Measurements from ENCODE around the gene FKBP1A. TPM values are rescaled to one million over a fixed set of nuclear protein-coding genes. Genes with fewer than 3 reads are reported as not detected.

Gene FKBP1A
- total and polyA plus RNA-seq, 3 donors from 2014 or later, result 90.9 to 182 (median 122) TPM

DNA sequence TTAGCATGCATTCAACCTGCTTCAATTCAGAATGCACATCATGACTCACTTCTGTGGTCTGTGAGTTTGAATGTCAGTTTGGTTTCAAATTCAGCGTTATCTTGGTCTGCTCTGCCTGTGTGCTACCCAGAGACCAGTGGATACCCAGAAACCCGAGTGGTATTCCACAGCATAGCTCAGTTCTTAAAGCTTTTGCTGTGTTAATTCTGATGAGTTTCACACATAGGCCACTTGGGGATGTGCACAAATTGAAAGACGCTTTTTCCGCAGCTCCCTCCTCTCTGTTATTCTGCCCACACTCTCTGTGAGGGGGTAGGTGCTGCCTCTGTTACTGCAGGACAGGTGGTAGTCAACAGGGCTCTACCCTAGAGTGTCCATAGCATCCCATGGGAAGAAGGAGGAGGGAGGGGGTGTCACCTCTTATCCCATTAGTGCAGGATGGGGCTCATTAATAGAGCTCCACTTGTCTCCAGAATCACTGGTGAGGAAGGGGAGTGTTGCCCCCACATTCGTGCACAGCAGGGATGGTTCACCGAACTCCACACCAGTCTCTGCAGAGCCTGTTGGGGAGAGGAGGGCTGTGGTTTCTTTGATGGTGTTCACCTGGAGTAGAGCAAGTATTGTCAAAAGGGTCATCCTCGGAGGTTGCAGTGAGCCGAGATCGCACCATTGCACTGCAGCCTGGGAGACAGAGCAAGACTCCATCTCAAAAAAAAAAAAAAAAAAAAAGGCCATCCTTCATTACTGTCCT is 34.8 kb downstream of the FKBP1A start:
- Histone ChIP-seq H3K27me3 (no peaks in the 10 kb centered on the region), H3K27ac (no peak overlapping the region), H3K4me3 (no peak overlapping the region), H3K36me3 (ENCODE audit: low read depth, missing control alignments) (no peaks in the 10 kb centered on the region), H3K9me3 (no peaks in the 10 kb centered on the region), H3K4me1 (no peaks in the 10 kb centered on the region)
- intact Hi-C loops (cut with DNase I; ENCODE audit: low total_unique reads), result no loop called here
- 93 to 97% methylated on average over 7 to 9 of the region's 9 CpGs for WGBS, 2 donors
- TF ChIP-seq, protein P1, sequence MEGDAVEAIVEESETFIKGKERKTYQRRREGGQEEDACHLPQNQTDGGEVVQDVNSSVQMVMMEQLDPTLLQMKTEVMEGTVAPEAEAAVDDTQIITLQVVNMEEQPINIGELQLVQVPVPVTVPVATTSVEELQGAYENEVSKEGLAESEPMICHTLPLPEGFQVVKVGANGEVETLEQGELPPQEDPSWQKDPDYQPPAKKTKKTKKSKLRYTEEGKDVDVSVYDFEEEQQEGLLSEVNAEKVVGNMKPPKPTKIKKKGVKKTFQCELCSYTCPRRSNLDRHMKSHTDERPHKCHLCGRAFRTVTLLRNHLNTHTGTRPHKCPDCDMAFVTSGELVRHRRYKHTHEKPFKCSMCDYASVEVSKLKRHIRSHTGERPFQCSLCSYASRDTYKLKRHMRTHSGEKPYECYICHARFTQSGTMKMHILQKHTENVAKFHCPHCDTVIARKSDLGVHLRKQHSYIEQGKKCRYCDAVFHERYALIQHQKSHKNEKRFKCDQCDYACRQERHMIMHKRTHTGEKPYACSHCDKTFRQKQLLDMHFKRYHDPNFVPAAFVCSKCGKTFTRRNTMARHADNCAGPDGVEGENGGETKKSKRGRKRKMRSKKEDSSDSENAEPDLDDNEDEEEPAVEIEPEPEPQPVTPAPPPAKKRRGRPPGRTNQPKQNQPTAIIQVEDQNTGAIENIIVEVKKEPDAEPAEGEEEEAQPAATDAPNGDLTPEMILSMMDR (IDR thresholded peaks at IDR 0.05), result no peak
- TF ChIP-seq POLR2A (IDR thresholded peaks at IDR 0.05), result no peak
- no peak for DNase-seq

DNA sequence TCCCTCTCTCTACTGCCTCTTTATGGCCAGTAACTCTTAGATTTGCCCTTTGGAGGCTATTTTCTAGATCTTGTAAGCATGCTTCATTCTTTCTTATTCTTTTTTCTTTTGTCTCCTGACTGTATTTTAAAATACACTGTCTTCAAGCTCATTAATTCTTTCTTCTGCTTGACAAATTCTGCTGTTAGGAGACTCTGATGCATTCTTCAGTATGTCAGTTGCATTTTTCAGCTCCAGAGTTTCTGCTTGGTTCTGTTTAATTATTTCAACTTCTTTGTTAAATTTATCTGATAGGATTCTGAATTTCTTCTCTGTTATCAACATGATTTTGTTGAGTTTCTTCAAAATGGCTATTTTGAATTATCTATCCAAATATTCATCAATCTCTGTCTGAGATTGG is 38.9 kb downstream of the FKBP1A start:
- DNase-seq, result no peak
- no peaks in the 10 kb centered on the region for H3K36me3 ChIP-seq (ENCODE audit: low read depth, missing control alignments)
- intact Hi-C loops (cut with DNase I; ENCODE audit: low total_unique reads), result no loop called here
- H3K4me1 ChIP-seq, result no peaks in the 10 kb centered on the region
- TF ChIP-seq, protein P1 (IDR thresholded peaks at IDR 0.05), result no peak
- no peak for TF ChIP-seq POLR2A (IDR thresholded peaks at IDR 0.05)
- no peaks in the 10 kb centered on the region for H3K9me3 ChIP-seq
- no peak overlapping the region for H3K4me3 ChIP-seq
- no peak overlapping the region for H3K27ac ChIP-seq
- H3K27me3 ChIP-seq, result no peaks in the 10 kb centered on the region

DNA sequence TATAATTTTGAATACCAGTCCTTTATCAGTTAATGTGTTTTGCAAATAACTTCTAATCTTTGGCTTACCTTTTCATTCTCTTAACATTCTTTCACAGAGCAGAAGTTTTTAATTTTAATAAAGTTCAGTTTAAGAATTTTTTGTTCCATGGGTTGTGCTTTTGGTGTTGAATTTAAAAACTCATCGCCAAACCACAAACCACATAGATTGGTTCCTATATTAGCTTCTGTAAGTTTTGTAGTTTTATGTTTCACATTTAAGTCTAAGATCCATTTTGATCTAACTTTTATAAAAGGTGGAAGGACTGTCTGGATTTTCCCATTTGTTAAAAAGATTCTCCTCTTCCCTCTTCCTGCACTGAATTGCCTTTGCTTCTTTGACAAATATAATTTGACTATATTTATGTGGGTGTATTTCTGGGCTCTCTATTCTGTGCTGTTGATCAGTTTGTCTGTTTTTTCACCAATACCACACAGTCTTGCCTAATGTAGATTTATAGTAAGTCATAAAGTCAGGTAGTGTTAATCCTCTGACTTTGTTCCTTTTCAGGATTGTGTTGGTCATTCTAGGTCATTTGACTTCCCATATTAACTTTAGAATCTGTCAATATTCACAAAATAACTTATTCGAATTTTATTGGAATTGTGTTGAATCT is 46.4 kb downstream of the FKBP1A start:
- Histone ChIP-seq H3K4me3 (no peak overlapping the region), H3K4me1 (no peaks in the 10 kb centered on the region), H3K9me3 (no peaks in the 10 kb centered on the region), H3K36me3 (ENCODE audit: low read depth, missing control alignments) (no peaks in the 10 kb centered on the region), H3K27me3 (no peaks in the 10 kb centered on the region), H3K27ac (no peak overlapping the region)
- TF ChIP-seq, protein P1 (IDR thresholded peaks at IDR 0.05), result no peak
- TF ChIP-seq POLR2A (IDR thresholded peaks at IDR 0.05), result no peak
- intact Hi-C loops (cut with DNase I; ENCODE audit: low total_unique reads), result no loop called here
- 83 to 84% methylated on average over 2 of the region's 2 CpGs for WGBS, 2 donors
- DNase-seq, result no peak

GRCh38 chr20:1345756-1346093 is 47.1 kb downstream of the FKBP1A start:
- no peak for DNase-seq
- 79 to 87% methylated on average over 1 of the region's 1 CpG for WGBS, 2 donors
- H3K9me3 ChIP-seq, result no peaks in the 10 kb centered on the region
- H3K4me1 ChIP-seq, result no peaks in the 10 kb centered on the region
- no peak overlapping the region for H3K27ac ChIP-seq
- intact Hi-C loops (cut with DNase I; ENCODE audit: low total_unique reads), result no loop called here
- no peak overlapping the region for H3K4me3 ChIP-seq
- H3K27me3 ChIP-seq, result no peaks in the 10 kb centered on the region
- H3K36me3 ChIP-seq (ENCODE audit: low read depth, missing control alignments), result no peaks in the 10 kb centered on the region
- no peak for TF ChIP-seq POLR2A (IDR thresholded peaks at IDR 0.05)
- TF ChIP-seq, protein P1 (IDR thresholded peaks at IDR 0.05), result no peak

Measured in testis (tissue), 3 donors.